Muscle layer of duodenum (tissue), 2 donors: ENCODE data around the gene RNLS.
"Not testable (repeated sequence)": the region's sequence is repeated elsewhere in the genome, so short reads cannot be mapped to it uniquely, and the experiment has no call there.

ENCODE experiments used
- H3K27ac ChIP-seq: one replicate; pipeline ENCODE4 v1.7.0; 2013; ENCODE audit warnings: mild to moderate bottlenecking, low read length
- H3K27me3 ChIP-seq: one replicate; pipeline ENCODE4 v1.7.0; 2013; ENCODE audit warnings: low read depth, mild to moderate bottlenecking, control low read depth, low read length
- H3K36me3 ChIP-seq, 2 donors: one replicate each; pipeline ENCODE4 v1.7.0; 2013; ENCODE audit warnings: low read length in 2 of 2, control low read depth in 1 of 2, mild to moderate bottlenecking in 1 of 2; ENCODE audit not compliant: insufficient read depth in 2 of 2, control insufficient read depth in 1 of 2
- H3K4me1 ChIP-seq, 2 donors: one replicate each; pipeline ENCODE4 v1.7.0; 2013; ENCODE audit warnings: low read length in 2 of 2, mild to moderate bottlenecking in 2 of 2, control low read depth in 1 of 2, moderate library complexity in 1 of 2; ENCODE audit not compliant: insufficient read depth in 2 of 2, control insufficient read depth in 1 of 2
- H3K4me3 ChIP-seq, 2 donors: one replicate each; pipeline ENCODE4 v1.7.0; 2013; ENCODE audit warnings: low read length in 2 of 2, low read depth in 1 of 2, mild to moderate bottlenecking in 1 of 2
- H3K9me3 ChIP-seq, 2 donors: one replicate each; pipeline ENCODE4 v1.7.0; 2013; ENCODE audit warnings: low read length in 2 of 2, control low read depth in 1 of 2, mild to moderate bottlenecking in 1 of 2; ENCODE audit not compliant: control insufficient read depth in 1 of 2
- donor health status: healthy.

RNLS gene

GRCh38 chr10:88280518-88280917, 302.6 kb downstream of the RNLS start:
- Histone ChIP-seq H3K27ac (no peak overlapping the region), H3K4me1 (peaks cover 0 to 6% of the 10 kb centered on the region in 2 donors), H3K4me3 (no peak overlapping the region)

GRCh38 chr10:88278912-88279311, 304.2 kb downstream of the RNLS start:
- Histone ChIP-seq H3K27me3 (no peaks in the 10 kb centered on the region), H3K4me1 (peaks cover 0 to 6% of the 10 kb centered on the region in 2 donors), H3K4me3 (no peak overlapping the region), H3K36me3 (no peaks in the 10 kb centered on the region), H3K27ac (no peak overlapping the region), H3K9me3 (no peaks in the 10 kb centered on the region)

More at GRCh38 chr10:88280518-88280917, 302.6 kb downstream of the RNLS start:
- no peaks in the 10 kb centered on the region for H3K36me3 ChIP-seq
- no peaks in the 10 kb centered on the region for H3K9me3 ChIP-seq
- no peaks in the 10 kb centered on the region for H3K27me3 ChIP-seq

GRCh38 chr10:88276945-88277344, 306.2 kb downstream of the RNLS start:
- H3K36me3 ChIP-seq, H3K4me1 ChIP-seq, H3K27me3 ChIP-seq, H3K27ac ChIP-seq, H3K4me3 ChIP-seq, H3K9me3 ChIP-seq: not testable (repeated sequence)

- Histone ChIP-seq H3K9me3 (no peaks in the 10 kb centered on the region), H3K36me3 (no peaks in the 10 kb centered on the region), H3K27me3 (no peaks in the 10 kb centered on the region), H3K4me3 (no peak overlapping the region), H3K27ac (no peak overlapping the region), H3K4me1 (peaks cover 0 to 12% of the 10 kb centered on the region in 2 donors)
Observed at GRCh38 chr10:88274286-88274685, 308.8 kb downstream of the RNLS start.

GRCh38 chr10:88273567-88273966, 309.6 kb downstream of the RNLS start:
- Histone ChIP-seq H3K4me1 (peaks cover 0 to 12% of the 10 kb centered on the region in 2 donors), H3K27ac (no peak overlapping the region), H3K27me3 (no peaks in the 10 kb centered on the region), H3K9me3 (no peaks in the 10 kb centered on the region), H3K36me3 (no peaks in the 10 kb centered on the region), H3K4me3 (no peak overlapping the region)

- Histone ChIP-seq H3K4me1 (peaks cover 0 to 12% of the 10 kb centered on the region in 2 donors), H3K36me3 (no peaks in the 10 kb centered on the region), H3K9me3 (no peaks in the 10 kb centered on the region), H3K4me3 (no peak overlapping the region), H3K27ac (no peak overlapping the region), H3K27me3 (no peaks in the 10 kb centered on the region)
Observed at GRCh38 chr10:88271761-88272543, 311.2 kb downstream of the RNLS start.

GRCh38 chr10:88270871-88271713, 312.0 kb downstream of the RNLS start:
- no peaks in the 10 kb centered on the region for H3K36me3 ChIP-seq
- no peak overlapping the region for H3K27ac ChIP-seq
- no peaks in the 10 kb centered on the region for H3K9me3 ChIP-seq
- H3K4me1 ChIP-seq, result peaks cover 0 to 12% of the 10 kb centered on the region in 2 donors
- no peaks in the 10 kb centered on the region for H3K27me3 ChIP-seq
- no peak overlapping the region for H3K4me3 ChIP-seq

- no peaks in the 10 kb centered on the region for H3K27me3 ChIP-seq
- H3K9me3 ChIP-seq, result no peaks in the 10 kb centered on the region
- H3K4me3 ChIP-seq, result no peak overlapping the region
- H3K27ac ChIP-seq, result no peak overlapping the region
- peaks cover 0 to 12% of the 10 kb centered on the region in 2 donors for H3K4me1 ChIP-seq
- no peaks in the 10 kb centered on the region for H3K36me3 ChIP-seq
Observed at GRCh38 chr10:88270061-88270808, 312.9 kb downstream of the RNLS start.

GRCh38 chr10:88262591-88263234, 320.4 kb downstream of the RNLS start:
- no peaks in the 10 kb centered on the region for H3K4me1 ChIP-seq
- H3K27me3 ChIP-seq, result no peaks in the 10 kb centered on the region
- no peaks in the 10 kb centered on the region for H3K36me3 ChIP-seq
- no peak overlapping the region for H3K27ac ChIP-seq
- H3K9me3 ChIP-seq, result no peaks in the 10 kb centered on the region
- H3K4me3 ChIP-seq, result no peak overlapping the region

- Histone ChIP-seq H3K4me3 (no peak overlapping the region), H3K4me1 (no peaks in the 10 kb centered on the region), H3K27me3 (no peaks in the 10 kb centered on the region), H3K36me3 (no peaks in the 10 kb centered on the region), H3K9me3 (no peaks in the 10 kb centered on the region), H3K27ac (no peak overlapping the region)
Observed at GRCh38 chr10:88261152-88261551, 322.0 kb downstream of the RNLS start.
